Heart left ventricle (tissue), 13 donors: Measurements from ENCODE around the gene SETBP1.

Source experiments
- CTCF ChIP-seq, 12 donors: fragments of 200-600 bp; sonication (generic) in 4 of 12; IDR thresholded peaks; one replicate each; pipeline versions ENCODE4 v1.5.0 to v1.8.0; 2018 to 2022; ENCODE audit warnings: antibody characterized with exemption in 12 of 12, mild to moderate bottlenecking in 5 of 12
- POLR2A ChIP-seq, 2 donors: fragments of 450-650 bp; IDR thresholded peaks; one replicate each; pipeline ENCODE4 v1.6.1; 2017; ENCODE audit warnings: antibody characterized with exemption in 2 of 2, mild to moderate bottlenecking in 2 of 2, moderate library complexity in 2 of 2
- donor health status: ischemic (EF 13 %, LVEDD 7.1; RV severe dilation, severe dysfunction).
- donor health status: DM: no; HTN: yes; CAD: no.
- donor health status: DM: no; HTN: no; CAD: no.
- donor health status: ischemic (EF 25% LVEDD 6.9; RV normal size, moderate dysfunction).
- donor health status: ischemic (EF 25% LVEDD 5.7; RV mildly dilated, moderate dysfunction).
- donor health status: ischemic (EF 35%, LVEDD 5.7; RV mildly dilated, moderate dysfunction).
- donor health status: nonischemic (EF 11% LVEDD 7.7; RV severe dilation, severe dysfunction).
- donor health status: DM: yes; HTN: yes; CAD: no.
- donor health status: PGD.
- donor health status: ischemic (EF 29% LVEDD 5.4; RV normal size, mild dysfunction).
- donor health status: nonischemic (EF 23%, LVEDD 6.1; RV moderate dilation, normal function).

GRCh38 chr18:44740000-44740399 is 59.3 kb downstream of the SETBP1 start:
- TF ChIP-seq CTCF (IDR thresholded peaks at IDR 0.05) (no peak), POLR2A (IDR thresholded peaks at IDR 0.05) (no peak)
